Liver (tissue), 9 donors: Measurements from ENCODE around the gene GORASP2. TPM values are rescaled to one million over a fixed set of nuclear protein-coding genes. Genes with fewer than 3 reads are reported as not detected.

Source experiments
- DNase-seq: peaks from one replicate; pipeline ENCODE4 v3.0.0-alpha.2; 2017; ENCODE audit warnings: low spot score
- H3K27ac ChIP-seq, 2 donors: one replicate each; pipeline ENCODE4 v1.7.0; 2013; ENCODE audit warnings: inconsistent platforms in 2 of 2, low read length in 2 of 2, control low read depth in 1 of 2, low read depth in 1 of 2, mild to moderate bottlenecking in 1 of 2
- H3K27me3 ChIP-seq, 4 donors: one replicate each; pipeline versions ENCODE4 v1.6.1 to v1.7.0; 2013; ENCODE audit warnings: low read length in 3 of 4, inconsistent platforms in 1 of 4, mild to moderate bottlenecking in 1 of 4, moderate library complexity in 1 of 4; ENCODE audit not compliant: control insufficient read depth in 4 of 4, insufficient read depth in 4 of 4
- H3K36me3 ChIP-seq, 4 donors: one replicate each; pipeline versions ENCODE4 v1.6.1 to v1.7.0; 2013; ENCODE audit warnings: low read length in 3 of 4, mild to moderate bottlenecking in 3 of 4, low read depth in 1 of 4, moderate library complexity in 1 of 4; ENCODE audit not compliant: control insufficient read depth in 4 of 4, insufficient read depth in 3 of 4
- H3K4me1 ChIP-seq, 4 donors: one replicate each; pipeline versions ENCODE4 v1.6.1 to v1.7.0; 2013; ENCODE audit warnings: low read length in 3 of 4, mild to moderate bottlenecking in 3 of 4, moderate library complexity in 1 of 4; ENCODE audit not compliant: control insufficient read depth in 4 of 4, insufficient read depth in 4 of 4
- H3K4me3 ChIP-seq, 3 donors: one replicate each; pipeline versions ENCODE4 v1.6.1 to v1.7.0; 2013; ENCODE audit warnings: low read length in 3 of 3, control low read depth in 1 of 3, low read depth in 1 of 3, mild to moderate bottlenecking in 1 of 3
- H3K9ac ChIP-seq, 2 donors: one replicate each; pipeline ENCODE4 v1.7.0; 2013; ENCODE audit warnings: low read length in 2 of 2, mild to moderate bottlenecking in 2 of 2, moderate library complexity in 2 of 2, control low read depth in 1 of 2, low read depth in 1 of 2
- H3K9me3 ChIP-seq, 4 donors: one replicate each; pipeline versions ENCODE4 v1.6.1 to v1.7.0; 2013; ENCODE audit warnings: low read length in 3 of 4; ENCODE audit not compliant: control insufficient read depth in 4 of 4
- ATF3 ChIP-seq: IDR thresholded peaks from 2 replicates; pipeline ENCODE4 v1.6.1; 2016; ENCODE audit warnings: antibody characterized with exemption
- CTCF ChIP-seq: fragments of 150-350 bp; IDR thresholded peaks from 2 replicates; pipeline ENCODE4 v1.5.1; 2017; ENCODE audit warnings: improper control_type of control experiment, low read depth, low read length; ENCODE audit not compliant: missing input control
- EGR1 ChIP-seq, 2 donors: IDR thresholded peaks; 2 replicates each; pipeline ENCODE4 v1.6.1; 2016 to 2018; ENCODE audit warnings: antibody characterized with exemption in 2 of 2, low read depth in 2 of 2
- FOXA1 ChIP-seq: IDR thresholded peaks from 2 replicates; pipeline ENCODE4 v1.6.1; 2016; ENCODE audit warnings: antibody characterized with exemption
- FOXA2 ChIP-seq: IDR thresholded peaks from 2 replicates; pipeline ENCODE4 v1.6.1; 2016; ENCODE audit warnings: antibody characterized with exemption
- GABPA ChIP-seq, 2 donors: IDR thresholded peaks in 1 of 2; conservative IDR thresholded peaks in 1 of 2; 2 replicates each; pipeline ENCODE4 v1.6.1; 2016; ENCODE audit warnings: antibody characterized with exemption in 2 of 2, mild to moderate bottlenecking in 1 of 2, moderate library complexity in 1 of 2
- HNF4A ChIP-seq, 2 donors: conservative IDR thresholded peaks; 2 replicates each; pipeline ENCODE4 v1.6.1; 2016; ENCODE audit warnings: antibody characterized with exemption in 2 of 2, mild to moderate bottlenecking in 2 of 2
- HNF4G ChIP-seq: IDR thresholded peaks from 2 replicates; pipeline ENCODE4 v1.6.1; 2016; ENCODE audit warnings: antibody characterized with exemption
- JUND ChIP-seq, 2 donors: IDR thresholded peaks; 2 replicates each; pipeline ENCODE4 v1.6.1; 2016; ENCODE audit warnings: antibody characterized with exemption in 2 of 2
- NR2F2 ChIP-seq: IDR thresholded peaks from 2 replicates; pipeline ENCODE4 v1.6.1; 2016; ENCODE audit warnings: antibody characterized with exemption
- RAD21 ChIP-seq, 2 donors: IDR thresholded peaks; 2 replicates each; pipeline ENCODE4 v1.6.1; 2016; ENCODE audit warnings: antibody characterized with exemption in 2 of 2, mild to moderate bottlenecking in 2 of 2
- RXRA ChIP-seq, 2 donors: IDR thresholded peaks; 2 replicates each; pipeline ENCODE4 v1.6.1; 2017 to 2018; ENCODE audit warnings: antibody characterized with exemption in 2 of 2, mild to moderate bottlenecking in 1 of 2
- SP1 ChIP-seq: IDR thresholded peaks from 2 replicates; pipeline ENCODE4 v1.6.1; 2018; ENCODE audit warnings: antibody characterized with exemption, mild to moderate bottlenecking
- TAF1 ChIP-seq: conservative IDR thresholded peaks from 2 replicates; pipeline ENCODE4 v1.6.1; 2016; ENCODE audit warnings: antibody characterized with exemption, mild to moderate bottlenecking
- YY1 ChIP-seq: IDR thresholded peaks from 2 replicates; pipeline ENCODE4 v1.6.1; 2016; ENCODE audit warnings: antibody characterized with exemption, mild to moderate bottlenecking
- WGBS: extraction: QIAGEN DNeasy Blood & Tissue Kit; methylation state at CpG from one replicate; pipeline ENCODE4 v1.1.7; 2013; 5-methylcytosine and 5-hydroxymethylcytosine counted together
- polyA plus RNA-seq, 2 donors: library from polyadenylated mRNA; stranded (reverse) in 1 of 2; unstranded in 1 of 2; fragments of 200-250 nt in 1 of 2; fragments of >200 nt in 1 of 2; fragmentation: Nextera tagmentation in 1 of 2; extraction: Ambion mirVana in 1 of 2; gene quantifications; one replicate each; pipeline versions ENCODE4 v1.2.1 to v1.2.3, GENCODE V29; 2013 to 2015
- total RNA-seq, 2 donors: library from RNA; depleted of rRNA; stranded (reverse); fragments of >200 nt; gene quantifications; one replicate each; pipeline ENCODE4 v1.2.3, GENCODE V29; 2014
- TF ChIP-seq, protein P1 (sequence below): IDR thresholded peaks from 2 replicates; pipeline ENCODE4 v1.6.1; 2016; ENCODE audit warnings: antibody characterized with exemption
- TF ChIP-seq, protein P2 (sequence below): IDR thresholded peaks from 2 replicates; pipeline ENCODE4 v1.6.1; 2016; ENCODE audit warnings: antibody characterized with exemption, mild to moderate bottlenecking
- donor health status: healthy.
- donor health status: healthy.
- donor health status: healthy.
- donor health status: healthy.
- donor health status: healthy.

GORASP2 gene
- total and polyA plus RNA-seq, 4 donors = 12.5 to 40.1 (median 29.9) TPM

- TF ChIP-seq, protein P1, sequence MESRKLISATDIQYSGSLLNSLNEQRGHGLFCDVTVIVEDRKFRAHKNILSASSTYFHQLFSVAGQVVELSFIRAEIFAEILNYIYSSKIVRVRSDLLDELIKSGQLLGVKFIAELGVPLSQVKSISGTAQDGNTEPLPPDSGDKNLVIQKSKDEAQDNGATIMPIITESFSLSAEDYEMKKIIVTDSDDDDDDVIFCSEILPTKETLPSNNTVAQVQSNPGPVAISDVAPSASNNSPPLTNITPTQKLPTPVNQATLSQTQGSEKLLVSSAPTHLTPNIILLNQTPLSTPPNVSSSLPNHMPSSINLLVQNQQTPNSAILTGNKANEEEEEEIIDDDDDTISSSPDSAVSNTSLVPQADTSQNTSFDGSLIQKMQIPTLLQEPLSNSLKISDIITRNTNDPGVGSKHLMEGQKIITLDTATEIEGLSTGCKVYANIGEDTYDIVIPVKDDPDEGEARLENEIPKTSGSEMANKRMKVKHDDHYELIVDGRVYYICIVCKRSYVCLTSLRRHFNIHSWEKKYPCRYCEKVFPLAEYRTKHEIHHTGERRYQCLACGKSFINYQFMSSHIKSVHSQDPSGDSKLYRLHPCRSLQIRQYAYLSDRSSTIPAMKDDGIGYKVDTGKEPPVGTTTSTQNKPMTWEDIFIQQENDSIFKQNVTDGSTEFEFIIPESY = no peak
- no peak for TF ChIP-seq FOXA2
- TF ChIP-seq HNF4G = no peak
- TF ChIP-seq TAF1 = no peak
- TF ChIP-seq NR2F2 = no peak
- no peak for TF ChIP-seq RAD21 (IDR thresholded peaks at IDR 0.05)
- no peak for TF ChIP-seq HNF4A (conservative IDR thresholded peaks at IDR 0.05)
- TF ChIP-seq FOXA1 = no peak
- TF ChIP-seq EGR1 (IDR thresholded peaks at IDR 0.05; ENCODE audit: low read depth in 2 of 2) = no peak
These were observed 3.1 kb upstream of the GORASP2 start (continued) for GRCh38 chr2:170925923-170926322.

- H3K9ac ChIP-seq = no peak overlapping the region
- H3K9me3 ChIP-seq = peaks cover 2 to 6% (median 3%) of the 10 kb centered on the region in 4 donors
- no peak overlapping the region for H3K4me3 ChIP-seq
- no peak overlapping the region for H3K27ac ChIP-seq
- WGBS = 94% methylated on average over 4 of the region's 4 CpGs
- no peaks in the 10 kb centered on the region for H3K36me3 ChIP-seq
- TF ChIP-seq FOXA2 (no peak), TAF1 (no peak), GABPA (IDR thresholded peaks at IDR 0.05 in 1 of 2, conservative IDR thresholded peaks at IDR 0.05 in 1 of 2) (no peak), RAD21 (IDR thresholded peaks at IDR 0.05) (no peak), EGR1 (IDR thresholded peaks at IDR 0.05; ENCODE audit: low read depth in 2 of 2) (no peak), YY1 (no peak), SP1 (no peak), FOXA1 (no peak), ATF3 (no peak), NR2F2 (no peak)
- DNase-seq = no peak
- H3K27me3 ChIP-seq = no peaks in the 10 kb centered on the region
- peaks cover 0 to 23% (median 16%) of the 10 kb centered on the region in 4 donors for H3K4me1 ChIP-seq
These were observed 2.2 kb upstream of the GORASP2 start for GRCh38 chr2:170926743-170927297.

GRCh38 chr2:170928036-170928823, 823 bp upstream of the GORASP2 start:
- Histone ChIP-seq H3K9me3 (peaks cover 0 to 6% (median 2%) of the 10 kb centered on the region in 4 donors), H3K4me1 (peaks cover 3 to 33% (median 19%) of the 10 kb centered on the region in 4 donors), H3K27me3 (no peaks in the 10 kb centered on the region), H3K36me3 (no peaks in the 10 kb centered on the region), H3K27ac (peak overlapping the region in 1 of 2 donors; percentile 59), H3K9ac (peak overlapping the region; percentile 2 to 55), H3K4me3 (peak overlapping the region; percentile 17 to 55 (median 33))
- TF ChIP-seq SP1 (no peak), GABPA (IDR thresholded peaks at IDR 0.05 in 1 of 2, conservative IDR thresholded peaks at IDR 0.05 in 1 of 2) (no peak), CTCF (no peak), FOXA1 (no peak), FOXA2 (no peak), JUND (IDR thresholded peaks at IDR 0.05) (no peak), TAF1 (no peak), RXRA (IDR thresholded peaks at IDR 0.05) (no peak), NR2F2 (no peak), YY1 (no peak)
- TF ChIP-seq, protein P2, sequence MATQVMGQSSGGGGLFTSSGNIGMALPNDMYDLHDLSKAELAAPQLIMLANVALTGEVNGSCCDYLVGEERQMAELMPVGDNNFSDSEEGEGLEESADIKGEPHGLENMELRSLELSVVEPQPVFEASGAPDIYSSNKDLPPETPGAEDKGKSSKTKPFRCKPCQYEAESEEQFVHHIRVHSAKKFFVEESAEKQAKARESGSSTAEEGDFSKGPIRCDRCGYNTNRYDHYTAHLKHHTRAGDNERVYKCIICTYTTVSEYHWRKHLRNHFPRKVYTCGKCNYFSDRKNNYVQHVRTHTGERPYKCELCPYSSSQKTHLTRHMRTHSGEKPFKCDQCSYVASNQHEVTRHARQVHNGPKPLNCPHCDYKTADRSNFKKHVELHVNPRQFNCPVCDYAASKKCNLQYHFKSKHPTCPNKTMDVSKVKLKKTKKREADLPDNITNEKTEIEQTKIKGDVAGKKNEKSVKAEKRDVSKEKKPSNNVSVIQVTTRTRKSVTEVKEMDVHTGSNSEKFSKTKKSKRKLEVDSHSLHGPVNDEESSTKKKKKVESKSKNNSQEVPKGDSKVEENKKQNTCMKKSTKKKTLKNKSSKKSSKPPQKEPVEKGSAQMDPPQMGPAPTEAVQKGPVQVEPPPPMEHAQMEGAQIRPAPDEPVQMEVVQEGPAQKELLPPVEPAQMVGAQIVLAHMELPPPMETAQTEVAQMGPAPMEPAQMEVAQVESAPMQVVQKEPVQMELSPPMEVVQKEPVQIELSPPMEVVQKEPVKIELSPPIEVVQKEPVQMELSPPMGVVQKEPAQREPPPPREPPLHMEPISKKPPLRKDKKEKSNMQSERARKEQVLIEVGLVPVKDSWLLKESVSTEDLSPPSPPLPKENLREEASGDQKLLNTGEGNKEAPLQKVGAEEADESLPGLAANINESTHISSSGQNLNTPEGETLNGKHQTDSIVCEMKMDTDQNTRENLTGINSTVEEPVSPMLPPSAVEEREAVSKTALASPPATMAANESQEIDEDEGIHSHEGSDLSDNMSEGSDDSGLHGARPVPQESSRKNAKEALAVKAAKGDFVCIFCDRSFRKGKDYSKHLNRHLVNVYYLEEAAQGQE = no peak
- TF ChIP-seq, protein P1 = no peak
- 61% methylated on average over 17 of the region's 17 CpGs for WGBS
- no peak for DNase-seq
